Activated naive CD8-positive, alpha-beta T cell treated with anti-CD3 and anti-CD28 coated beads, Interleukin-2, amount 10 ng/mL, durations not matched to agents 7 days and 5 days (primary cell): ENCODE results near the gene PHYKPL. TPM values are rescaled to one million over a fixed set of nuclear protein-coding genes. Genes with fewer than 3 reads are reported as not detected.

Source experiments
- ATAC-seq: fragments of 150-1000 bp; cut with Tn5 transposase; one replicate; pipeline ENCODE4 v1.10.0; 2021; ENCODE audit warnings: low read depth, moderate library complexity
- POLR2A ChIA-PET: fragments of 350-600 bp; sonication (Branson Sonifier 250); formaldehyde crosslinking; loops from one replicate; lab custom pipeline; 2021; ENCODE audit warnings: antibody characterized with exemption; lab: Charles Lee
- DNase-seq: peaks from one replicate; pipeline ENCODE4 v3.0.0; 2021
- H3K27ac Mint-ChIP-seq: one replicate; pipeline ENCODE4 v1.8.0; 2022; ENCODE audit warnings: mild to moderate bottlenecking, mixed read lengths
- H3K27me3 Mint-ChIP-seq: one replicate; pipeline ENCODE4 v1.8.0; 2022; ENCODE audit warnings: mild to moderate bottlenecking, moderate library complexity, mixed read lengths
- H3K36me3 Mint-ChIP-seq: one replicate; pipeline ENCODE4 v1.8.0; 2021; ENCODE audit warnings: mild to moderate bottlenecking, mixed read lengths
- H3K4me1 Mint-ChIP-seq: one replicate; pipeline ENCODE4 v1.8.0; 2021; ENCODE audit warnings: mixed read lengths
- H3K4me3 Mint-ChIP-seq: one replicate; pipeline ENCODE4 v1.8.0; 2022; ENCODE audit warnings: mild to moderate bottlenecking, moderate library complexity, mixed read lengths
- H3K9me3 Mint-ChIP-seq: one replicate; pipeline ENCODE4 v1.8.0; 2021; ENCODE audit warnings: mixed read lengths
- total RNA-seq, 2 experiments: library from RNA; stranded (reverse); gene quantifications; one replicate each; pipeline ENCODE4 v1.2.3, GENCODE V29; 2021

The PHYKPL gene
- total RNA-seq, 2 experiments from 2014 or later = 158 to 165 TPM

- DNase-seq = no peak
- POLR2A ChIA-PET = no interaction called here
- H3K4me3 Mint-ChIP-seq = no peak overlapping the region
These were observed 67.0 kb downstream of the PHYKPL start for GRCh38 chr5:178165581-178165980.

GRCh38 chr5:178163772-178164735 is 68.5 kb downstream of the PHYKPL start:
- DNase-seq (peak; percentile 97), ATAC-seq (peak; percentile 99)
- no peaks in the 10 kb centered on the region for H3K9me3 Mint-ChIP-seq
- peaks cover 41% of the 10 kb centered on the region for H3K27me3 Mint-ChIP-seq
- peaks cover 5% of the 10 kb centered on the region for H3K4me1 Mint-ChIP-seq
- H3K4me3 Mint-ChIP-seq = peak overlapping the region; percentile 41
- H3K27ac Mint-ChIP-seq = no peak overlapping the region
- POLR2A ChIA-PET = no interaction called here
- no peaks in the 10 kb centered on the region for H3K36me3 Mint-ChIP-seq

More at GRCh38 chr5:178165581-178165980, 67.0 kb downstream of the PHYKPL start:
- no peaks in the 10 kb centered on the region for H3K9me3 Mint-ChIP-seq
- ATAC-seq = no peak
- H3K36me3 Mint-ChIP-seq = no peaks in the 10 kb centered on the region
- H3K27me3 Mint-ChIP-seq = peaks cover 39% of the 10 kb centered on the region
- peaks cover 5% of the 10 kb centered on the region for H3K4me1 Mint-ChIP-seq
- H3K27ac Mint-ChIP-seq = no peak overlapping the region

GRCh38 chr5:178162481-178162880 is 70.1 kb downstream of the PHYKPL start:
- Mint-ChIP-seq H3K36me3 (no peaks in the 10 kb centered on the region), H3K27ac (no peak overlapping the region), H3K4me1 (peaks cover 5% of the 10 kb centered on the region), H3K27me3 (peaks cover 36% of the 10 kb centered on the region), H3K4me3 (no peak overlapping the region), H3K9me3 (no peaks in the 10 kb centered on the region)
- POLR2A ChIA-PET = no interaction called here
- no peak for DNase-seq
- ATAC-seq = no peak

- POLR2A ChIA-PET = no interaction called here
- H3K27me3 Mint-ChIP-seq = peaks cover 30% of the 10 kb centered on the region
- H3K27ac Mint-ChIP-seq = no peak overlapping the region
These were observed 72.4 kb downstream of the PHYKPL start for GRCh38 chr5:178160176-178160575.

More at GRCh38 chr5:178160176-178160575, 72.4 kb downstream of the PHYKPL start:
- Mint-ChIP-seq H3K36me3 (no peaks in the 10 kb centered on the region), H3K9me3 (no peaks in the 10 kb centered on the region), H3K4me1 (peaks cover 5% of the 10 kb centered on the region), H3K4me3 (no peak overlapping the region)
- DNase-seq = no peak
- no peak for ATAC-seq

Other genes with a start within 250 kb of the PHYKPL start
- not detected for gene PROP1, start 236.6 kb downstream of the PHYKPL start, total RNA-seq
- gene N4BP3, start 119.3 kb downstream of the PHYKPL start, total RNA-seq = 1 to 10 TPM; 5.3 to 5.4 TPM
- gene RMND5B, start 101.8 kb downstream of the PHYKPL start, total RNA-seq = 10 to 100 TPM; 11.4 to 12.5 TPM
- 100 to 1,000 TPM; 113 to 124 TPM for gene NHP2, start 78.9 kb downstream of the PHYKPL start, total RNA-seq
- gene GMCL2, start 45.4 kb downstream of the PHYKPL start, total RNA-seq = not detected
- gene HNRNPAB, start 28.3 kb downstream of the PHYKPL start, total RNA-seq = 100 to 1,000 TPM; 183 to 198 TPM